ENCODE measurements around the gene CD247.

GRCh38 chr1:167562702-167563101 lies 44.4 kb upstream of the CD247 start:
- no peak for TF ChIP-seq POLR2A (IDR thresholded peaks at IDR 0.05; ENCODE audit: low read length)
- no peak for TF ChIP-seq GATA1 (IDR thresholded peaks at IDR 0.05; ENCODE audit: low read depth, low read length)

Measured in erythroblast (primary cell).